IPS-15b (cell line): ENCODE measurements around the gene WFIKKN1.

Experiments
- H3K27me3 ChIP-seq: one replicate; pipeline ENCODE4 v1.6.1; 2013; ENCODE audit warnings: low read length; ENCODE audit not compliant: control insufficient read depth, insufficient read depth
- H3K36me3 ChIP-seq: one replicate; pipeline ENCODE4 v1.6.1; 2013; ENCODE audit warnings: low read length; ENCODE audit not compliant: control insufficient read depth, insufficient read depth
- H3K4me1 ChIP-seq: one replicate; pipeline ENCODE4 v1.6.1; 2013; ENCODE audit warnings: mild to moderate bottlenecking, low read length; ENCODE audit not compliant: control insufficient read depth, insufficient read depth
- H3K4me3 ChIP-seq: one replicate; pipeline ENCODE4 v1.5.1; 2013; ENCODE audit warnings: low read depth, low read length
- H3K9ac ChIP-seq: one replicate; pipeline ENCODE4 v1.6.1; 2013; ENCODE audit warnings: low read depth, mild to moderate bottlenecking, low read length
- H3K9me3 ChIP-seq: one replicate; pipeline ENCODE4 v1.6.1; 2013; ENCODE audit warnings: mild to moderate bottlenecking, low read length; ENCODE audit not compliant: control insufficient read depth, insufficient read depth

WFIKKN1 gene

GRCh38 chr16:636206-637080 lies 5.7 kb downstream of the WFIKKN1 start, which contains the start of gene METTL26:
TSS of gene METTL26 (minus strand) at chr16:636305. CDS start at chr16:636290, 15 bp downstream.
- Histone ChIP-seq H3K9ac (peak within 1 kb of the TSS; percentile 47), H3K9me3 (no peaks in the 10 kb centered on the region), H3K36me3 (peaks cover 12% of the 10 kb centered on the region), H3K27me3 (no peaks in the 10 kb centered on the region), H3K4me3 (peak within 1 kb of the TSS; percentile 91), H3K4me1 (peaks cover 5% of the 10 kb centered on the region)

- H3K9me3 ChIP-seq = no peaks in the 10 kb centered on the region
- no peak overlapping the region for H3K9ac ChIP-seq
- peaks cover 5% of the 10 kb centered on the region for H3K4me1 ChIP-seq
- peak overlapping the region; percentile 91 for H3K4me3 ChIP-seq
- H3K36me3 ChIP-seq = peaks cover 12% of the 10 kb centered on the region
- H3K27me3 ChIP-seq = no peaks in the 10 kb centered on the region
Observed at GRCh38 chr16:637081-638018, 6.6 kb downstream of the WFIKKN1 start.

- Histone ChIP-seq H3K36me3 (peaks cover 10% of the 10 kb centered on the region), H3K9ac (peak overlapping the region; percentile 47), H3K4me1 (peaks cover 5% of the 10 kb centered on the region), H3K9me3 (no peaks in the 10 kb centered on the region), H3K27me3 (no peaks in the 10 kb centered on the region), H3K4me3 (peak overlapping the region; percentile 39)
Observed at GRCh38 chr16:638034-638543, 7.3 kb downstream of the WFIKKN1 start.

GRCh38 chr16:638836-639235 lies 8.1 kb downstream of the WFIKKN1 start:
- H3K27me3 ChIP-seq = no peaks in the 10 kb centered on the region
- H3K4me3 ChIP-seq = no peak overlapping the region
- no peaks in the 10 kb centered on the region for H3K9me3 ChIP-seq
- H3K9ac ChIP-seq = no peak overlapping the region
- peaks cover 5% of the 10 kb centered on the region for H3K4me1 ChIP-seq
- peaks cover 8% of the 10 kb centered on the region for H3K36me3 ChIP-seq

- Histone ChIP-seq H3K9me3 (no peaks in the 10 kb centered on the region), H3K36me3 (no peaks in the 10 kb centered on the region), H3K9ac (no peak overlapping the region), H3K4me3 (no peak overlapping the region), H3K27me3 (no peaks in the 10 kb centered on the region), H3K4me1 (peaks cover 5% of the 10 kb centered on the region)
Observed at GRCh38 chr16:640614-641013, 9.8 kb downstream of the WFIKKN1 start.

GRCh38 chr16:641326-642188 lies 10.8 kb downstream of the WFIKKN1 start, which contains the start of gene MCRIP2:
TSS of gene MCRIP2 (plus strand) at chr16:641828. CDS start at chr16:641992, 164 bp downstream.
- no peaks in the 10 kb centered on the region for H3K9me3 ChIP-seq
- peak within 1 kb of the TSS; percentile 68 for H3K4me3 ChIP-seq
- H3K9ac ChIP-seq = peak within 1 kb of the TSS; percentile 83
- H3K4me1 ChIP-seq = peaks cover 5% of the 10 kb centered on the region
- no peaks in the 10 kb centered on the region for H3K36me3 ChIP-seq
- no peaks in the 10 kb centered on the region for H3K27me3 ChIP-seq

GRCh38 chr16:642189-643049 lies 11.6 kb downstream of the WFIKKN1 start:
- Histone ChIP-seq H3K27me3 (no peaks in the 10 kb centered on the region), H3K9ac (peak overlapping the region; percentile 83), H3K36me3 (no peaks in the 10 kb centered on the region), H3K9me3 (no peaks in the 10 kb centered on the region), H3K4me3 (peak overlapping the region; percentile 68), H3K4me1 (peaks cover 5% of the 10 kb centered on the region)

- Histone ChIP-seq H3K27me3 (no peaks in the 10 kb centered on the region), H3K4me3 (peak overlapping the region; percentile 68), H3K4me1 (peaks cover 2% of the 10 kb centered on the region), H3K36me3 (no peaks in the 10 kb centered on the region), H3K9ac (peak overlapping the region; percentile 83), H3K9me3 (no peaks in the 10 kb centered on the region)
Observed at GRCh38 chr16:643050-643368, 12.2 kb downstream of the WFIKKN1 start.

- H3K27me3 ChIP-seq = no peaks in the 10 kb centered on the region
- no peak overlapping the region for H3K9ac ChIP-seq
- H3K4me3 ChIP-seq = no peak overlapping the region
- H3K4me1 ChIP-seq = no peaks in the 10 kb centered on the region
- no peaks in the 10 kb centered on the region for H3K9me3 ChIP-seq
- H3K36me3 ChIP-seq = no peaks in the 10 kb centered on the region
Observed at GRCh38 chr16:644556-644955, 13.8 kb downstream of the WFIKKN1 start.

GRCh38 chr16:645852-646678 lies 15.3 kb downstream of the WFIKKN1 start:
- peaks cover 9% of the 10 kb centered on the region for H3K36me3 ChIP-seq
- H3K4me3 ChIP-seq = no peak overlapping the region
- no peaks in the 10 kb centered on the region for H3K9me3 ChIP-seq
- no peak overlapping the region for H3K9ac ChIP-seq
- H3K4me1 ChIP-seq = no peaks in the 10 kb centered on the region
- H3K27me3 ChIP-seq = no peaks in the 10 kb centered on the region
